ENCODE data around the gene MEAF6. TPM values are rescaled to one million over a fixed set of nuclear protein-coding genes. Genes with fewer than 3 reads are reported as not detected.
"Not testable (repeated sequence)": the region's sequence is repeated elsewhere in the genome, so short reads cannot be mapped to it uniquely, and the experiment has no call there.

Gene MEAF6
- polyA plus RNA-seq, 6 donors from 2014 or later, result 137 to 208 (median 175) TPM

- no peak for DNase-seq
- no peaks in the 10 kb centered on the region for H3K9me3 Mint-ChIP-seq
- ATAC-seq (ENCODE audit: low read depth in 2 of 2), result no peak
- H3K36me3 Mint-ChIP-seq, result no peaks in the 10 kb centered on the region
- H3K4me3 Mint-ChIP-seq, result peak overlapping the region; percentile 94 to 99 (median 96)
- peaks cover 0 to 6% (median 0%) of the 10 kb centered on the region in 3 donors for H3K27me3 Mint-ChIP-seq
- H3K27ac Mint-ChIP-seq, result peak overlapping the region; percentile 93 to 99 (median 97)
- H3K4me1 Mint-ChIP-seq, result peaks cover 25 to 46% (median 34%) of the 10 kb centered on the region in 3 donors
Measured at GRCh38 chr1:37515185-37516034, 844 bp upstream of the MEAF6 start.

- peaks cover 31 to 42% (median 38%) of the 10 kb centered on the region in 3 donors for H3K4me1 Mint-ChIP-seq
- H3K4me3 Mint-ChIP-seq, result peak overlapping the region; percentile 95 to 99 (median 97)
- peak; percentile 41 for DNase-seq
- no peaks in the 10 kb centered on the region for H3K9me3 Mint-ChIP-seq
- peak overlapping the region; percentile 46 to 94 (median 92) for H3K27ac Mint-ChIP-seq
- H3K36me3 Mint-ChIP-seq, result peaks cover 0 to 6% of the 10 kb centered on the region in 2 donors
- no peaks in the 10 kb centered on the region for H3K27me3 Mint-ChIP-seq
- ATAC-seq (ENCODE audit: low read depth in 2 of 2), result peak; percentile 1 to 3
Measured at GRCh38 chr1:37513795-37514349, 694 bp downstream of the MEAF6 start.

- Mint-ChIP-seq H3K9me3 (no peaks in the 10 kb centered on the region), H3K27ac (peak overlapping the region in 2 of 6 donors; percentile 19 to 78), H3K4me1 (peaks cover 30 to 44% (median 41%) of the 10 kb centered on the region in 3 donors), H3K27me3 (no peaks in the 10 kb centered on the region), H3K4me3 (peak overlapping the region in 1 of 8 donors; percentile 5), H3K36me3 (peaks cover 5 to 7% of the 10 kb centered on the region in 2 donors)
- DNase-seq (no peak), ATAC-seq (ENCODE audit: low read depth in 2 of 2) (no peak)
Measured at GRCh38 chr1:37509181-37509580, 5.4 kb downstream of the MEAF6 start.

GRCh38 chr1:37506740-37507139 lies 7.8 kb downstream of the MEAF6 start:
- Mint-ChIP-seq H3K27me3 (no peaks in the 10 kb centered on the region), H3K9me3 (no peaks in the 10 kb centered on the region), H3K27ac (peak overlapping the region in 2 of 6 donors; percentile 42 to 56), H3K4me1 (peaks cover 20 to 35% (median 27%) of the 10 kb centered on the region in 3 donors), H3K4me3 (no peak overlapping the region), H3K36me3 (peaks cover 9 to 10% of the 10 kb centered on the region in 2 donors)
- ATAC-seq (ENCODE audit: low read depth in 2 of 2), result no peak
- no peak for DNase-seq

- not testable (repeated sequence) for DNase-seq; H3K27ac Mint-ChIP-seq; H3K27me3 Mint-ChIP-seq; H3K9me3 Mint-ChIP-seq; ATAC-seq (ENCODE audit: low read depth in 2 of 2); H3K4me3 Mint-ChIP-seq
- H3K36me3 Mint-ChIP-seq, result peaks cover 14 to 24% of the 10 kb centered on the region in 2 donors
- H3K4me1 Mint-ChIP-seq, result peaks cover 10 to 21% (median 12%) of the 10 kb centered on the region in 3 donors
Measured at GRCh38 chr1:37502791-37503190, 11.8 kb downstream of the MEAF6 start.

GRCh38 chr1:37502104-37502503 lies 12.5 kb downstream of the MEAF6 start:
- peaks cover 14 to 24% of the 10 kb centered on the region in 2 donors for H3K36me3 Mint-ChIP-seq
- ATAC-seq (ENCODE audit: low read depth in 2 of 2) (no peak), DNase-seq (no peak)
- no peak overlapping the region for H3K4me3 Mint-ChIP-seq
- peaks cover 3 to 14% (median 5%) of the 10 kb centered on the region in 3 donors for H3K4me1 Mint-ChIP-seq
- H3K27ac Mint-ChIP-seq, result peak overlapping the region in 1 of 6 donors; percentile 50
- no peaks in the 10 kb centered on the region for H3K9me3 Mint-ChIP-seq
- no peaks in the 10 kb centered on the region for H3K27me3 Mint-ChIP-seq

GRCh38 chr1:37501661-37502060 lies 12.9 kb downstream of the MEAF6 start:
- H3K36me3 Mint-ChIP-seq, result peaks cover 14 to 24% of the 10 kb centered on the region in 2 donors
- no peaks in the 10 kb centered on the region for H3K9me3 Mint-ChIP-seq
- ATAC-seq (ENCODE audit: low read depth in 2 of 2) (no peak), DNase-seq (no peak)
- H3K4me1 Mint-ChIP-seq, result peaks cover 3 to 12% (median 4%) of the 10 kb centered on the region in 3 donors
- H3K27ac Mint-ChIP-seq, result peak overlapping the region in 1 of 6 donors; percentile 50
- H3K4me3 Mint-ChIP-seq, result no peak overlapping the region
- no peaks in the 10 kb centered on the region for H3K27me3 Mint-ChIP-seq

GRCh38 chr1:37498872-37499617 lies 15.5 kb downstream of the MEAF6 start:
- Mint-ChIP-seq H3K36me3 (peaks cover 14 to 19% of the 10 kb centered on the region in 2 donors), H3K4me3 (no peak overlapping the region)

GRCh38 chr1:37497832-37498231 lies 16.7 kb downstream of the MEAF6 start:
- no peak for DNase-seq
- Mint-ChIP-seq H3K36me3 (peaks cover 14 to 30% of the 10 kb centered on the region in 2 donors), H3K27ac (peak overlapping the region in 1 of 6 donors; percentile 42), H3K9me3 (no peaks in the 10 kb centered on the region), H3K4me3 (no peak overlapping the region), H3K4me1 (peaks cover 0 to 6% (median 3%) of the 10 kb centered on the region in 3 donors), H3K27me3 (no peaks in the 10 kb centered on the region)
- no peak for ATAC-seq (ENCODE audit: low read depth in 2 of 2)

More at GRCh38 chr1:37498872-37499617, 15.5 kb downstream of the MEAF6 start:
- peaks cover 0 to 8% (median 3%) of the 10 kb centered on the region in 3 donors for H3K4me1 Mint-ChIP-seq
- no peak overlapping the region for H3K27ac Mint-ChIP-seq
- no peaks in the 10 kb centered on the region for H3K27me3 Mint-ChIP-seq
- no peak for ATAC-seq (ENCODE audit: low read depth in 2 of 2)
- no peak for DNase-seq
- H3K9me3 Mint-ChIP-seq, result no peaks in the 10 kb centered on the region

GRCh38 chr1:37495875-37496274 lies 18.7 kb downstream of the MEAF6 start:
- H3K36me3 Mint-ChIP-seq, result peaks cover 3 to 21% of the 10 kb centered on the region in 2 donors
- H3K27ac Mint-ChIP-seq, result peak overlapping the region in 1 of 6 donors; percentile 74
- H3K4me1 Mint-ChIP-seq, result peaks cover 0 to 3% (median 2%) of the 10 kb centered on the region in 3 donors
- ATAC-seq (ENCODE audit: low read depth in 2 of 2) (no peak), DNase-seq (no peak)
- no peak overlapping the region for H3K4me3 Mint-ChIP-seq
- no peaks in the 10 kb centered on the region for H3K9me3 Mint-ChIP-seq
- H3K27me3 Mint-ChIP-seq, result no peaks in the 10 kb centered on the region

GRCh38 chr1:37493336-37494098 lies 21.0 kb downstream of the MEAF6 start:
- Mint-ChIP-seq H3K27ac (peak overlapping the region in 2 of 6 donors; percentile 35 to 64), H3K9me3 (no peaks in the 10 kb centered on the region), H3K36me3 (peaks cover 6 to 15% of the 10 kb centered on the region in 2 donors), H3K4me3 (no peak overlapping the region), H3K27me3 (no peaks in the 10 kb centered on the region), H3K4me1 (no peaks in the 10 kb centered on the region)
- ATAC-seq (ENCODE audit: low read depth in 2 of 2) (no peak), DNase-seq (no peak)

- Mint-ChIP-seq H3K27ac (peak overlapping the region in 4 of 6 donors; percentile 58 to 81 (median 71)), H3K4me1 (peaks cover 17 to 28% (median 19%) of the 10 kb centered on the region in 3 donors), H3K27me3 (no peaks in the 10 kb centered on the region), H3K4me3 (peak overlapping the region in 2 of 8 donors; percentile 36 to 68), H3K9me3 (no peaks in the 10 kb centered on the region), H3K36me3 (peaks cover 2 to 17% of the 10 kb centered on the region in 2 donors)
- no peak for ATAC-seq (ENCODE audit: low read depth in 2 of 2)
- DNase-seq, result no peak
Measured at GRCh38 chr1:37487619-37487984, 27.0 kb downstream of the MEAF6 start.

All from naive B cell (primary cell).